Neural cell (in vitro differentiated cells): Measurements from ENCODE around the gene IGF2BP2. TPM values are rescaled to one million over a fixed set of nuclear protein-coding genes. Genes with fewer than 3 reads are reported as not detected.

ENCODE experiments used
- H2AFZ ChIP-seq: fragments of 200-600, 300-800 bp; sonication (generic), shearing (Covaris generic); 2 replicates; pipeline ENCODE4 v1.6.0; 2014; ENCODE audit warnings: low read depth, mild to moderate bottlenecking, antibody characterized with exemption, low read length, moderate library complexity
- H3F3A ChIP-seq: fragments of 200-600 bp; shearing (Covaris generic); 2 replicates; pipeline ENCODE4 v1.6.1; 2016; ENCODE audit warnings: mild to moderate bottlenecking, moderate library complexity, mixed read lengths, antibody characterized with exemption, low read length; ENCODE audit not compliant: insufficient read depth, poor library complexity, severe bottlenecking
- H3K27ac ChIP-seq: fragments of 200-600, 300-800 bp; sonication (generic), shearing (Covaris generic); 2 replicates; pipeline ENCODE4 v1.5.1; 2014; ENCODE audit warnings: mild to moderate bottlenecking, low read length, moderate library complexity
- H3K27me3 ChIP-seq: fragments of 300-800, 200-600 bp; sonication (generic), shearing (Covaris generic); 2 replicates; pipeline ENCODE4 v1.6.0; 2014; ENCODE audit warnings: mild to moderate bottlenecking, low read depth, low read length, moderate library complexity; ENCODE audit not compliant: insufficient read depth
- H3K36me3 ChIP-seq: fragments of 300-800, 200-600 bp; sonication (generic), shearing (Covaris generic); 2 replicates; pipeline ENCODE4 v1.5.1; 2014; ENCODE audit warnings: mild to moderate bottlenecking, antibody characterized with exemption, low read length, moderate library complexity; ENCODE audit not compliant: insufficient read depth
- H3K4me2 ChIP-seq: fragments of 300-800, 200-600 bp; sonication (generic), shearing (Covaris generic); 2 replicates; pipeline ENCODE4 v1.6.0; 2014; ENCODE audit warnings: mild to moderate bottlenecking, low read length
- H3K4me3 ChIP-seq: fragments of 300-800, 200-600 bp; sonication (generic), shearing (Covaris generic); 2 replicates; pipeline ENCODE4 v1.5.1; 2014; ENCODE audit warnings: mild to moderate bottlenecking, low read length, moderate library complexity
- H3K79me2 ChIP-seq: fragments of 200-600 bp; shearing (Covaris generic); replicated peaks from 2 replicates; pipeline ENCODE4 v1.6.0; 2014; ENCODE audit warnings: mild to moderate bottlenecking, low read length, moderate library complexity; ENCODE audit not compliant: insufficient read depth
- H3K9ac ChIP-seq: fragments of 300-800, 200-600 bp; sonication (generic), shearing (Covaris generic); 2 replicates; pipeline ENCODE4 v1.6.1; 2016; ENCODE audit warnings: mild to moderate bottlenecking, low read length, mixed read lengths
- H3K9me2 ChIP-seq: fragments of 200-600 bp; shearing (Covaris generic); 2 replicates; pipeline ENCODE4 v1.6.1; 2016; ENCODE audit warnings: mild to moderate bottlenecking, low read length, mixed read lengths; ENCODE audit not compliant: insufficient read depth
- H3K9me3 ChIP-seq: fragments of 200-600, 300-800 bp; sonication (generic), shearing (Covaris generic); 2 replicates; pipeline ENCODE4 v1.6.1; 2016; ENCODE audit warnings: mild to moderate bottlenecking, mixed run types, low read length, moderate library complexity, mixed read lengths
- H4K20me1 ChIP-seq: fragments of 200-600 bp; shearing (Covaris generic); 2 replicates; pipeline ENCODE4 v1.6.1; 2016; ENCODE audit warnings: mild to moderate bottlenecking, mixed run types; ENCODE audit not compliant: insufficient read depth
- CTCF ChIP-seq: fragments of 450-650 bp; IDR thresholded peaks from 2 replicates; pipeline ENCODE4 v1.5.1; 2014; ENCODE audit warnings: antibody characterized with exemption, mild to moderate bottlenecking, moderate library complexity; ENCODE audit not compliant: poor library complexity, severe bottlenecking
- EP300 ChIP-seq: fragments of 450-650 bp; conservative IDR thresholded peaks from 2 replicates; pipeline ENCODE4 v1.6.1; 2014; ENCODE audit warnings: antibody characterized with exemption, mild to moderate bottlenecking, moderate library complexity; ENCODE audit not compliant: poor library complexity, severe bottlenecking
- EZH2 ChIP-seq: fragments of 200-600, 300-800 bp; shearing (Covaris generic), sonication (generic); IDR thresholded peaks from 2 replicates; pipeline ENCODE4 v1.6.1; 2014; ENCODE audit warnings: antibody characterized with exemption, low read length, borderline replicate concordance, mild to moderate bottlenecking; ENCODE audit not compliant: insufficient read depth, poor library complexity, severe bottlenecking
- MXI1 ChIP-seq: fragments of 450-650 bp; conservative IDR thresholded peaks from 2 replicates; pipeline ENCODE4 v1.6.1; 2014; ENCODE audit warnings: antibody characterized with exemption, mild to moderate bottlenecking; ENCODE audit not compliant: poor library complexity, severe bottlenecking
- POLR2AphosphoS5 ChIP-seq: IDR thresholded peaks from 2 replicates; pipeline ENCODE4 v1.6.1; 2012
- RAD21 ChIP-seq: fragments of 450-650 bp; conservative IDR thresholded peaks from 2 replicates; pipeline ENCODE4 v1.6.1; 2014; ENCODE audit warnings: antibody characterized with exemption, mild to moderate bottlenecking, moderate library complexity
- REST ChIP-seq: IDR thresholded peaks from 2 replicates; pipeline ENCODE4 v1.6.1; 2012; ENCODE audit warnings: borderline replicate concordance
- SMC3 ChIP-seq: fragments of 450-650 bp; conservative IDR thresholded peaks from 2 replicates; pipeline ENCODE4 v1.6.1; 2014; ENCODE audit warnings: antibody characterized with exemption, mild to moderate bottlenecking, moderate library complexity; ENCODE audit not compliant: poor library complexity
- TAF1 ChIP-seq: IDR thresholded peaks from 2 replicates; pipeline ENCODE4 v1.6.1; 2012; ENCODE audit warnings: low read depth
- polyA plus RNA-seq: library from polyadenylated mRNA; depleted of rRNA; stranded (reverse); fragments of >200 nt; gene quantifications from 2 replicates; pipeline ENCODE4 v1.2.3, GENCODE V29; 2014

The IGF2BP2 gene
- polyA plus RNA-seq, 1 donor from 2014 or later, result 46.6 TPM

- Histone ChIP-seq H2AFZ (no peak overlapping the region), H3K4me2 (no peak overlapping the region), H3K27me3 (no peaks in the 10 kb centered on the region), H3K36me3 (no peaks in the 10 kb centered on the region), H3K27ac (no peak overlapping the region), H3K9me2 (no peaks in the 10 kb centered on the region), H3K4me3 (no peak overlapping the region), H3F3A (no peaks in the 10 kb centered on the region), H3K9me3 (no peaks in the 10 kb centered on the region), H4K20me1 (peaks cover 42% of the 10 kb centered on the region), H3K9ac (no peak overlapping the region), H3K79me2 (peaks cover 97% of the 10 kb centered on the region)
- TF ChIP-seq SMC3, result no peak
- TF ChIP-seq MXI1, result no peak
- no peak for TF ChIP-seq RAD21
- no peak for TF ChIP-seq EP300
- TF ChIP-seq CTCF, result no peak
- no peak for TF ChIP-seq EZH2
- TF ChIP-seq POLR2AphosphoS5, result no peak
- TF ChIP-seq REST, result no peak
- no peak for TF ChIP-seq TAF1
Observed at GRCh38 chr3:185778094-185778493, 46.7 kb downstream of the IGF2BP2 start.

GRCh38 chr3:185770109-185770508 lies 54.7 kb downstream of the IGF2BP2 start:
- H3K4me2 ChIP-seq, result no peak overlapping the region

More at GRCh38 chr3:185770109-185770508, 54.7 kb downstream of the IGF2BP2 start:
- Histone ChIP-seq H3K9ac (no peak overlapping the region), H2AFZ (no peak overlapping the region), H3F3A (no peaks in the 10 kb centered on the region), H4K20me1 (peaks cover 17% of the 10 kb centered on the region), H3K4me3 (no peak overlapping the region), H3K27ac (no peak overlapping the region), H3K79me2 (peaks cover 93% of the 10 kb centered on the region), H3K36me3 (no peaks in the 10 kb centered on the region), H3K9me3 (no peaks in the 10 kb centered on the region), H3K9me2 (no peaks in the 10 kb centered on the region), H3K27me3 (no peaks in the 10 kb centered on the region)
- TF ChIP-seq TAF1 (no peak), POLR2AphosphoS5 (no peak), REST (no peak), EP300 (no peak), EZH2 (no peak), CTCF (no peak), RAD21 (no peak)
